DLD1 (cell line): Measurements from ENCODE around the gene VWF.

ENCODE experiments used
- in situ Hi-C: cut with HindIII; loops from 2 replicates; pipeline ENCODE4 v1.10.0; 2017; ENCODE audit warnings: low sequenced_read_pairs

Gene VWF

DNA sequence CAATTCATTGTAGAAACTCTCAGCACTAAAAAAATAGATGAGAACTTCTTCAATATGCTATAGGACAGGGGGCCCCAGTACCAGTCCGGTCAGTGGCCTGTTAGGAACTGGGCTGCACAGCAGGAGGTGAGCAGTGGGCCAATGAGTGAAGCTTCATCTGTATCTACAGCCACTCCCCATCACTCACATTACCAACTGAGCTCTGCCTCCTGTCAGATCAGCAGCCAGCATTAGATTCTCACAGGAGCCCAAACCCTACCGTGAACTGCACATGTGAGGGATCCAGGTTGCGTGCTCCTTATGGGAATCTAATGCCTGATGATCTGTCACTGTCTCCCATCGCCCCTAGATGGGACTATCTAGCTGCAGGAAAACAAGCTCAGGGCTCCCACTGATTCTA lies 163.7 kb downstream of the VWF start:
- in situ Hi-C loops, result loop anchor here (5.0 kb wide), 1 partner anchor 33 kb away; no protein-coding TSS in a partner anchor

DNA sequence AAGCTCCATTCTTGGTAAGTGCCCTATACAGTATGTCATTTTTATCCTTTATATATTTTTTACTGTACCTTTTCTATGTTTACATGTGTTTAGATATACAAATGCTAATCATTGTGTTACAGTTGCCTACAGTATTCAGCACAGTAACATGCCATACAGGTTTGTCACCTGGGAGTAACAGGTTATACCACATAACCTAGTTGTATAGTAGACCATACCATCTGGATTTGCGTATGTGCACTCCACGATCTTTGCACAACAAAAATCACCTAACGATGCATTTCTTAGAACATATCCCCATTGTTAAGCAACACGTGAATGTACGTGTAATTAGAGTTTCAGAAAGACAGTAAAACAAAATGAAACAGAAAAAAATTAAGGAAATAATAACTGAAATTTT lies 167.5 kb downstream of the VWF start:
- in situ Hi-C loops, result no loop called here

DNA sequence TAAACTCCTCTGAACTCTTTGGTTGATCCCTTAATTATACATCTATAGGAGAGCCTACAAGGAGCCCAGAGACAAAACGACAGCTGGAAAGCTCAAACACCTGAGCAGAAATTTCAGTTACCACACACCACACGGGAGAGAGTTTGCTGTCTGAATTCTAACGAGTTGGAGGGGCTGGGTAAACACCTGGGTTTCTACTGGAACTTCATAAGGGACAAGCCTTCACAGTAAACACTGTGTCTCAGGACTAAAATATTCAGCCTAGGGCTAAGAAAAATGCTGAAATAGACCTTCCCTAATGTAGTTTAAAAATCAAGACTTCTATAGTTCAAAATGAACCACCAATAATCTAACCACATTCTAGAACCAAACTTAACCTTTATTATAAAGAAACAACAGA lies 169.8 kb downstream of the VWF start:
- in situ Hi-C loops, result no loop called here

DNA sequence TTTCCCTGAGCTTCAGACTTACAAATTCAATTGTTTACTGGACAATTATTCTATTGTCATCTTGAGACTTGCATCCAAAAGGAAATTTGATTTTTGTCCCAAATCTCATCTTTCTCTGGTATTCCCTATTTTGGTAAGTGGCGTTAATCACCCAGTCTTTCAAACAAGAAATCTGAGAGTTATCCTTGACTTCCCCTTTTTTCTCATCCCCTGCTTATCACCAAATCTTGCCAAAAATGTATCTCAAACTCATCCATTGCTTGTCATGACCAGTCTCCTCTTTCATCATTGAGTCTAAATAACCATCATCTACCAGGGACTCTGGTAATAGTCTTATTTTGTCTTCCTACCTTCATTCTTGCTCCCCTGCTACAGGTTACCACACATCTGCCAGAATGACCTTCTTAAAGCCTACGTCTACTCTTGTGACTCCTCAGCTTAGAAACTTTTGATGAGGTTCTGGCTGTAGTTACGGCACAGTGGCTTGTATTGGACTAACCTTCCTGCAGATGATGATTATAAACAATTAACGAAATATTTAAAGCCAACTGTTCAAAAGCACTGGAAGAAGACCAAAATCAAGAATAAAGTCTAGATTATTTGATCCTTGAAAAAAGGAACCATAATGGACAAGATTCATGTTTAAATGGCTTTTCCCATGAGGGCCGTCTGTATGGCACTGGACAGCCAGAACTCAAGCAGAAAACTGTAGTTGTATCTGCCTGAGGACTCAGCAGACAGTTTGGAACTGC lies 170.5 kb downstream of the VWF start:
- in situ Hi-C loops, result no loop called here

DNA sequence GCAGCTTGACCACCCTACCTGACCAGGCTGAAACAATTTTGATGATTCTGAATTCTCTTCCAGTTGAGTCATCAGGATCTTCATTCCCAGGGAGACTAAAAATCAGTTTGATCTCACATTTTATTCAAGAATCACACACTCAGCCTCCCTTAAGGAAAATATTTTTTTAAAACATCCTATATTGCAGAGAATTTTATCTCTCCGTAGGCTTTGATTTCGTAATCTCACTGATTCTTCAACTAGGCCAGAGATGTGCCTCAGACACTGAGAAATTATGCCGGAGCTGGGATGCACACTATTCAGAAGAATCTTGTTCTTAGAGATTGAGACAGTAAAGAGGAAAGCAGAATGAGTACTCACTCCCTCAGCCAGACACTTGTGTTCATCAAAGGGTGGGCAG lies 172.4 kb downstream of the VWF start:
- in situ Hi-C loops, result no loop called here

DNA sequence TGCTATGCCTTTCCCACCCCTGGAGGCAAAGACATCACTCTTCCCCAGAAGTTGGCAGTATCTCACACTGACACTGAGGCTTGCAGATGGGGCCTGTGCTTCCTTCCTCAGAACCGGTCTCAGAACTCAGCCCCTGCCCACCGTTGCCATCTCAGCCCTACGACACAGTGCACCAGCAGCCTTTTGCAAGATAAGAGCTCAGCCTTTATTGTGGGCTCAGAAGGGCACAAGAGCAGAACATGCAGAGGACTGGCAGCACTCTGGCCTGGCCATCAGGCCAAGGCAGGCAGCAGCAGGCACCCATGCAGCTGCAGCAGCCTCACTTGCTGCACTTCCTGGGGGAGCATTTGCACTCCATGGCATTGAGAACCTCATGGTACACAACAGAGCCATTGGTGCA lies 175.8 kb downstream of the VWF start:
- in situ Hi-C loops, result no loop called here

DNA sequence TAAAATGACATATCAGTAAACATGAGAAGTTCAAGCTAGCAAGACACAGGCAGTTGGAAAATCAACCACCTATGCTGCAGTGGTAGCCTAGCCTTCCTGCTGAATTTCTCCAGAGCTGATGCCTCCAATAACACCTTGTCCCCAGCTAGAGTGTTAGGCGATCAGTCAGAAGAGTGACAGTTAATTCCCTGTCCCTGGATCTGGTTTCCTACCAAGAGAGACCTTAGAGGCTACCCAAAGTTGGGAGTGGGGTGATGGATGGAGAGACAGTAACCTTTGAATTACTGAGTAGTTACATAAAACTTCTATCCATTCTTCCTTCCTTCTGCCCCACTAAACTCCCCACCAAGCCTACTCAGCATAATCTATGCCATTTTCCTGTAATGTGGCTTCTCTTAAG lies 177.5 kb downstream of the VWF start:
- in situ Hi-C loops, result no loop called here

DNA sequence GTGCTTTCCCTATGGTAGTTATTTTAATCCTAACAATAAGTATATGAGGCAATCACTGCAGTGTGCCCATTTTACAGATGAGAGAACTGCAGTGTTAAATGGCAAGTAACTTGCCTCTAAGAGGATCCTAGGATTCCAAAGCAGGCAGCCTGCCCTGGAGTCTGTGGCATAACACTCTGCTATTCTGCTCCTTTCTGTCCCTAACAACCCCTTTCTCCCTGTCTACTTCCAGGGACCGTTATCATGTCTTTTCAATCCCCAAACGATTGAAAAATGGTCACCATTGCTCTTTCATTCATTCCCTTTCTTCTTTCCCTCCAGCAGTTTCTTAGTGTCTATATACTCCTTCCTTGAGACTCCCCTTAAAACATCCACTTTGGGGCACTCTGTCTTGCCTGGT lies 178.1 kb downstream of the VWF start:
- in situ Hi-C loops, result no loop called here

DNA sequence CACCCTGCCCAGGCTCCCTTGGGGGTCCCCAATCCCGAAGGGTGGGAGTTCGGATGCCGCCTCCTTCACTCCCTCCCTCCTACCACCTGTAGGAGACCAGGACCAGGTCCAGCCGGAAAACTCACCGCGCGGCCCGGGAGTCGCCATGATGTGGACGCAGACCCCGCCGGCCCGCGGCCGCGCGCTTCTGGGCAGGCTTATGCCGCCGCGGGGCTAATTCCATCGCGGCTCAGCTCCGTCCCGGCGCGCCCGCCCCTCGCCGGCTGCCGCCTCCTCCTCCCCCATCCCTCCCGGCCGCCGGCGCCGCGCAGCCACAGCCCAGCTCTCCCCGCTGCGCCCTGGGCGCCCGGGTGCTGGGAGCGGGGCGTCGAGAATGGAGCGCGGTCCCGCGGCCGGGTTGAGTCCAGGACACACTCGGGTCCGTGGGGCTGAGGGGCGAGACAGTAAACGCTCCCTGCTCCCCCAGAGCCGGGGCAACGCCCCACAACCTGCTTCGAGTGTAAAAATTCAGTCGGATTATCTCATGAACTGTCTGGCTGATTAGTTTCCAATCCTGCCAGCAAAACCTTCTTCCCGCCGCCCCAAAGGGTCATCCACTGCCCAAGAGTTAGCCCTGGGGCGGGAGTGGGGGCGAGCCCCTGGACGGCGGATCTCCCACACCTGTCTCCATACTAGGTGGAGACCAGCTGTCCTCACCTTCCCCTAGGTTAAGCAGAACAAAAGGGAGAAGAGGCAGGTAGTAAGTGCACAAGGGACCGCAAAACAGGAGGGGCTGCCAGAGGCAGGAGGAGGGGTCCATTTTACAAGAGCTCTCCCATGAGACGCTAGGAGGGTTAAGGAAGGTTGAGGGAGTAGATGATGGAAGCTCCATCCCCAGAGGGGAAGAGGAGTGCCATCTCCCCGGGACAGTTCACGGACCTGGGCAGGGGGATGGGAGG lies 179.1 kb downstream of the VWF start, which contains the start of gene ANO2:
Gene ANO2 (minus strand): TSS at position 189 of the 938 bp plus-strand sequence. CDS start 42 bp downstream, at position 147.
- in situ Hi-C loops, result no loop called here

DNA sequence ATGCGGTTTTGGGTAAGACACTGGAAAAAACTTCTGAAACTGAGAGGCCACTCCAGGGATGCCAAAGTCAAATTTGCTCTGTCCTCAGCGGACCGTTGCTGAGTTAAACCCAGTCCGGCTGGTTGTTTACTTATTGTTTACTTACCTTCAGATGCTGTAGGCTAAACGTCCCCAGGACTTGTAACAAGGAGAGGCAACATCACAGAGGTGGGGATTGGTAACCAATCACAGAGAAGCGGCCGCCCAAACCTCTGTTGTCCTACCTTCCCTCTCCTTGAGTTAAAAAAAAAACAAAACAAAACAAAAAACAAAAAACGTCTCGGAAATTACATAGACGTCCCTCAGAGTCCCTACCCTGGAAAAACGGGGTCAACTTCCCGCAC lies 179.8 kb downstream of the VWF start:
- in situ Hi-C loops, result no loop called here

DNA sequence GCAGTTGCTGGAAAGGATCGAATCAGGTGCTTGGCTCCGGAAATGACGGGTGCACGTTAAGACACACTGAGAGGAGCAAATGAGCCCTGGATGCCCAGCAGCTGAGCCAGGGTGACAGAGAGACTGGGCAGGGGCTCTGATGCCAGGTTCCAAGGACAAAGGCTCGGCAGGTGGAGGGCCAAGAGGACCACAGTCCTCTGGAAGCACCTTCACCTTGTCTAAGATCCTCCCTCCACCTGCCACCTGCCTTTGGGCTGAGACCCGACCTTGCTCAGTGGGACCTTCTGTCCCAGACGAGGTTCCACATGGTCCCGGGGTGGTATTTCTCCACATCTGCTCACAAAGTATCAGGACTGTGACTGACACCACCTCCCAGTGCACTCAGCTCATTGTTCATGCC lies 180.4 kb downstream of the VWF start:
- in situ Hi-C loops, result no loop called here

DNA sequence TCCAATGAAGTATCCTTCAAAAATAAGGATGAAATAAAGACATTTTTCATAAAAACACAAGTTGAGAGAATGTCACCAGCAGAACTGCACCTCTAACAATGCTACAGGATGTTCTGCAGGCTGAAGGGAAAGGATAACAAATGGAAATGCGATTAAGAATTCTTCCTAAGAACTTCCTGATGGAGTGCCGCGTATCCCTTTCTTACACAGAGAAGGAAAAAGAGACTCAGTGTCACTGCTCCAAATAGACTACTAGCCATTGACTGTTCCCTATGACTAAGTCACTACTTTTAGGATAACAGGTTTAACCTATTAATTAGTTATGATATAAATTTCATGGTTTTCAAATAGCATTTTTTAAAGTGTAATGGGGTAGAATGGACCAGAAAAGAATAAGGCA lies 182.6 kb downstream of the VWF start:
- in situ Hi-C loops, result no loop called here

DNA sequence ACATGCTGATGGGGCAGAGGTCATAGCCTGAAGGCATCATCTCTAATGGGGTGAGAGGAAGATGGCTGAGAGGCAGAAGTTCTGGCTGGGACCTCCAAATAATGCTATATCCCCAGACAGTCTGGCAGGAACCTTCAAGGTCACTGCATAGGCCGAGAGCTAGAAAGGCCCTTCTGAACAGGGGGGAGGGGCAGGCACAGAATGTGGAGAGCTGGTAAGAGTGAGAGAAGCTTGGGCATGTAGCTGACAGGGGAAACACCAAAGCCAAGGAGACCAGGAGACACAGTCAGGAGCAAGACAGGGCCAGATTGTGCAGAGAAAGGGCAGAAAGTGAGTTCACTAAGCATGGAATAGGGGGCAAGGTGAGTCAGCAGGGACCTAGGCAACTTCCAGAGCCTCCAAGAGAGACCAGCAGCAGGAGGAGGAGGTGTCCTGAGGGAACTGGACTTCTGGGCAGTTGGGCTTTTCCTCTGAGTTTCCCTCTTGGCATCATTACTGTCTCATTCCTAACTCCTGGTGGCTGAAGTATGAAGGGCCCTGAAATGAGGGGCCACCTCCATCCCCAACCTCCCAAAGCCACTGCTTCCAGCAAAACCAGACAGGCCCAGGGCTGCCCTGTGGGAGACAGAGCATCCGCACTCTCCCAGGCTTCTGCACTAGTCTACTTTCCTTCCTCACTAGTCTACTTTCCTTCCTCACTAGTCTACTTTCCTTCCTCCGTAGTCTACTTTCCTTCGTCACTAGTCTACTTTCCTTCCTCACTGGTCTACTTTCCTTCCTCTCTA lies 196.5 kb downstream of the VWF start:
- in situ Hi-C loops, result loop anchor here (5.0 kb wide), 1 partner anchor 34 kb away; no protein-coding TSS in a partner anchor

DNA sequence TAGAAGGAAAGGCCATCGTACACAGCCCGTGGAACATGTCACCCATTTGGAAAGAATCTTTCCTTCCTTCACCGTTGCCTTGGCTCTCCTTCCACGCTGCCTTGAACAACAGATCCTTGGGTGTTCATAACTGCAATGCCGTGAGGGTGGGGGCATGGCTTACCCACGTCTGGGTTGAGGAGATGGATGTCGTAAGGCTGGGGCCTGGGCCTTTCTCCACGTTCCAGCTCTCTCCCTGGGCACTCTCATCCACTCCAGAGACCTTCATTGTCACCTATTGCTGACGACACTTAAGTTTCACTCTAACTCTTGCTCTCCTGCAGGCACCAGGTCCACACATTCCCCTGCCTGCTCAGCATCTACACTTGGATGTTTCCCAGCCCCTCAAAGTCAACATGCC lies 198.8 kb downstream of the VWF start:
- in situ Hi-C loops, result loop anchor here (5.0 kb wide), 1 partner anchor 37 kb away; no protein-coding TSS in a partner anchor

DNA sequence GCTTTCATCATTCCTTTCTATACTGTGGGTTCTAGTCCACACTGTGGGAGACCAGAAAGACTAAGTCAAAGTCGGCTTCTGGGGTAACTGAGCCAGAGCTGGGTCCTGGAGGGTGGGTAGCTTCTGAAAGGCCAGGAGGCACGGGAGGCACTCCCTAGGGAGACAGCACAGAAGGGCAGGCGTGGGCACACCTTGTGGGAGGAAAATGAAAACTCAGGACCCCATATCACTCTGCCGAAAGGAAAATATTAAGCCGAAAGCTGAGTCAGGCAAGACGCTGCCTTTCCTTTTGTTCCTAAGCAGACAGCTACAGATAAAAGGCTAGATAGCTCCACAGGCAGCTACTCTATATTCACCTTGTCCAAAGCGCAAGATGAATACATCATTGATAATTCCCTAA lies 200.1 kb downstream of the VWF start:
- in situ Hi-C loops, result no loop called here

DNA sequence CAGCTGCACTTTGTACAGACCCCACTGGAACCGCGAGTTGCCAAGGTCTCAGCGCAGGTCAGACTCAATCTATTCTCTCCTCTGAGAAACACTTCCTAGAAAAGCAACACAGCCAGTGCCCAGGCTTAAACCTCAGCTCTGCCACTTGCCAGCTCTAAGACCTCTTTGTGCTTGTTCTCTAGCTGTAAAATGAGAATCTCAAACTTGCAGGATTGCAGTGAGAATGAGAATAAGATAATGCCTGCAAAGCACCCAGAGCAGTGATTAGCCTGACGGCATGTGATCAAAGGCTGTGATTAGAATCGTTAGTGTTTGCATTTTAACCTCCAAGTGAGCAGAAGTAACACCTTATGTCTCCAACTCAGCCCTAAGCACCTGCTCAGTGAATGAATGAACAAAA lies 200.7 kb downstream of the VWF start:
- in situ Hi-C loops, result no loop called here

DNA sequence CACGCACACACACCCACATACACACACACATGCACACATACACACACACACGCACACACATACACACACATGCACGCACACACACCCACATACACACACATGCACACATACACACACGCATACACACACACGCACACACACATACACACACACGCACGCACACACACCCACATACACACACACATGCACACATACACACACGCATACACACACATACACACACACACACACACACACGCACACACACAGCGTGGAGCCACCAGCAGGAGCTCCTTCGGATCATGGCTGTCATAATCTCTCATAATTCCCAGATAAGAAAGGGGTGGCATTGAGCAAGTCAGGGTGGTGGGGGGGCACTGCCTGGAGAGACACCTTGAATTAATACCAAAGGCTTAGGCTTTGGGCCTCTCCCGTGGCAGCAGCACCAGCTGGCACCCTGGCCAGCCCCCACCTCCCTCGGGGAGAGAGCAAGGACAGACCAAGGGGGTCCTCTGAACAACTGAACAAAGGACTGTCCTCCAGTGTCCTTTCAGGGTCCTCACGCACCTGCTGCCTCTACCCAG lies 201.3 kb downstream of the VWF start:
- in situ Hi-C loops, result no loop called here

DNA sequence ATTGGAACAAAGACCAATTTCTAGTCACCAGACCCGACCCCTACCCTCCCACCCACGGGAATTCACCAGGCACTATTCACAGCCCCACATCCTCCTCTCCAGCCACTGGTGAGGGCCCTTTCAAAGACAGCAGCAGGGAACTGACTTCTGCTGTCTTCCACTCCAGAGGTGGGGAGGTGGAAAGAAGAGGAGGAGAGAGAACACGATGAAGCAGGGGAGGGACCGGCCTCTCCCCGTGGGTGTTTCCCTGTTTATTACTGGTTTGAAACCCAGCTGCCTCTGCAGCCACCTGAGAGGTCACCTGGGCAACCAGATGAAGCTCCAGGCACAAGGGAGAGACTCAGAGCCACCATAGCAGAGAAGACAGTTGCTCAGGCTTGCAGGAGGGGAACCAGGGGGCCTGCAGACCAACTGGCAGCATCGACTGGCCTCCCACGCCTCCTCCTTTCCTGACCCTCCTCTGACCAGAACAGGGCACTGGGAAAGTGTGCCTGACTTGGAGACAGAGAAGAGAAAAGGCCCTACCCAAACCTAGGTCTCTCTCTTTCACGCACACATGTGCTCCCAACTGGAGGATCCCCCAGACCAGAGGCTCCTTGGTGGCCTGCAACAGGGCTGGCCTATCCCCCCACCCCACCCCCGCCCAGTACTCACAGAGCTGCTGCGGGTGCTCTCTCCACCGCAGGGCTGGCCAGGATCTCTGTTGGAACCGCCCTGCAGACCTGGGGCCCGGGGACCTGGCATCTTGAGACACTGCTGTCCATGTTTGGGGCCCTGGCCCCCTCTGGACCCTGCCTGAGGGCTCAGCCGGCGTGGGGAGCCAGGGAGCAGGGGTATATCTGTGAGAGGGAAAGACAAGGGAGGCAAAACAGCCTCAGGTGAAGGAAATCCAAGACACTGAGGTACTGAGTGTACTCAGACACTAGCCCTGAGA lies 202.2 kb downstream of the VWF start:
- in situ Hi-C loops, result no loop called here

DNA sequence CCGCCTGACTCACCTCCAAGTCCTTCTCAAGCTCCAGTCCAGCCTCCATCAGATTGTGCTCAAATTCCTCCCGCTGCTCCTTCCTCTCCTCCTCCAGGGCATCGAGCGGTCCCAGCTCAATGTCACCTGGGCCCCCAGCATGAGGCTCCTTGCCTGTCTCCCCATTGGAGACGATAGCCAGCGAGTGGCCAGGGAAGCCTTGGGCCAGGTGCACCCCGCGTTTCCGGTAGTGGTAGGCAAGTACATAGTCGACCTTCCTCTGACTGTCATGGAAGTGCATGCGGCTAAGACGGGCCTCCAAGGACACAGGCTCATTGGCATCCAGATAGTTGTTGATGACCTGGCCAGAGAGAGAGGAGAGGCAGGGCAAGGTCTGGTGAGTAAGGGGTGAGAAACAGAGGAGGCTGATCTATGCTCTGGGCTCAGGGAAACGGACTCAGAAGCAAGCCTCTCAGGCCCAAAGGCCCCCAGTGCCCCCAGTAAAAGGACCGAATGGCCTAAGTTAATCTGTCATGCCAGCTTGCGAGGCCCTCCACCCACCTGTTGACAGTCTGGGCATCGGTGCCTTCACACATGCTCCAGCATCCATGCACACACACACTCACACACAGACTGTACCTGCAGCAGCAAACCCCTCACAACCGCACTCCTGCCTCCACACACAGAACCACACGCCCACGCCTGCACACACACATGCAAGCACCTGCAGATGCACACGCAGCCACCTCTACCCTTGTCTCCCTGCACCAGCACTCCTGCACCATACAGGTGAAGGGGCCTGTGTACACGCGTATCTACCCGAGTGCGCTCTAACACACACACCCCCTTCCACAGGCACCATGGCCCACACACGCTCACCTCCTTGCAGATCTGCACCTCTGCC lies 203.2 kb downstream of the VWF start:
- in situ Hi-C loops, result no loop called here
